WTC11 (cell line): Measurements from ENCODE around the gene ANKRD33B.

ENCODE experiments used
- AFF4 ChIP-seq: sonication (generic); formaldehyde crosslinking; IDR thresholded peaks from 2 replicates; pipeline ENCODE4 v1.8.1; 2023; ENCODE audit warnings: mild to moderate bottlenecking, missing genetic modification reagents, borderline replicate concordance
- IRF2 ChIP-seq: sonication (generic); formaldehyde crosslinking; IDR thresholded peaks from 2 replicates; pipeline ENCODE4 v1.8.0; 2022; ENCODE audit warnings: low read depth, missing genetic modification reagents, borderline replicate concordance
- JUN ChIP-seq: sonication (generic); formaldehyde crosslinking; IDR thresholded peaks from 2 replicates; pipeline ENCODE4 v1.8.0; 2023; ENCODE audit warnings: mild to moderate bottlenecking, missing genetic modification reagents
- TCF7 ChIP-seq: sonication (generic); formaldehyde crosslinking; IDR thresholded peaks from 2 replicates; pipeline ENCODE4 v1.8.0; 2022; ENCODE audit warnings: mild to moderate bottlenecking, low read depth, missing genetic modification reagents, moderate library complexity
- USF2 ChIP-seq: sonication (generic); formaldehyde crosslinking; IDR thresholded peaks from 2 replicates; pipeline ENCODE4 v1.8.1; 2023; ENCODE audit warnings: mild to moderate bottlenecking, missing genetic modification reagents, moderate library complexity
- ZNF416 ChIP-seq: fragments of 250-450 bp; sonication (Bioruptor Pico); IDR thresholded peaks from 2 replicates; pipeline ENCODE4 v1.9.0; 2021; ENCODE audit warnings: mild to moderate bottlenecking, inconsistent platforms
- TF ChIP-seq, protein P1 (sequence below): sonication (generic); formaldehyde crosslinking; IDR thresholded peaks from 2 replicates; pipeline ENCODE4 v1.8.1; 2023; ENCODE audit warnings: mild to moderate bottlenecking, moderate library complexity, missing genetic modification reagents
- TF ChIP-seq, protein P2 (sequence below): sonication (generic); formaldehyde crosslinking; IDR thresholded peaks from 2 replicates; pipeline ENCODE4 v1.8.0; 2022; ENCODE audit warnings: mild to moderate bottlenecking, missing genetic modification reagents
- TF ChIP-seq, protein P3 (sequence below): fragments of 200-600 bp; IDR thresholded peaks from 2 replicates; pipeline ENCODE4 v1.8.0; 2022; ENCODE audit warnings: antibody characterized with exemption

GRCh38 chr5:10536931-10537579 lies 26.8 kb upstream of the ANKRD33B start:
- TF ChIP-seq TCF7 (no peak), USF2 (CRISPR knock-in tag) (no peak), AFF4 (no peak), JUN (no peak), ZNF416 (CRISPR knock-in tag) (no peak), IRF2 (no peak)
- TF ChIP-seq, protein P1, sequence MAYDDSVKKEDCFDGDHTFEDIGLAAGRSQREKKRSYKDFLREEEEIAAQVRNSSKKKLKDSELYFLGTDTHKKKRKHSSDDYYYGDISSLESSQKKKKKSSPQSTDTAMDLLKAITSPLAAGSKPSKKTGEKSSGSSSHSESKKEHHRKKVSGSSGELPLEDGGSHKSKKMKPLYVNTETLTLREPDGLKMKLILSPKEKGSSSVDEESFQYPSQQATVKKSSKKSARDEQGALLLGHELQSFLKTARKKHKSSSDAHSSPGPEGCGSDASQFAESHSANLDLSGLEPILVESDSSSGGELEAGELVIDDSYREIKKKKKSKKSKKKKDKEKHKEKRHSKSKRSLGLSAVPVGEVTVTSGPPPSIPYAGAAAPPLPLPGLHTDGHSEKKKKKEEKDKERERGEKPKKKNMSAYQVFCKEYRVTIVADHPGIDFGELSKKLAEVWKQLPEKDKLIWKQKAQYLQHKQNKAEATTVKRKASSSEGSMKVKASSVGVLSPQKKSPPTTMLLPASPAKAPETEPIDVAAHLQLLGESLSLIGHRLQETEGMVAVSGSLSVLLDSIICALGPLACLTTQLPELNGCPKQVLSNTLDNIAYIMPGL (CRISPR knock-in tag), result no peak
- TF ChIP-seq, protein P2, sequence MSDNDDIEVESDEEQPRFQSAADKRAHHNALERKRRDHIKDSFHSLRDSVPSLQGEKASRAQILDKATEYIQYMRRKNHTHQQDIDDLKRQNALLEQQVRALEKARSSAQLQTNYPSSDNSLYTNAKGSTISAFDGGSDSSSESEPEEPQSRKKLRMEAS (CRISPR knock-in tag), result no peak
- TF ChIP-seq, protein P3, sequence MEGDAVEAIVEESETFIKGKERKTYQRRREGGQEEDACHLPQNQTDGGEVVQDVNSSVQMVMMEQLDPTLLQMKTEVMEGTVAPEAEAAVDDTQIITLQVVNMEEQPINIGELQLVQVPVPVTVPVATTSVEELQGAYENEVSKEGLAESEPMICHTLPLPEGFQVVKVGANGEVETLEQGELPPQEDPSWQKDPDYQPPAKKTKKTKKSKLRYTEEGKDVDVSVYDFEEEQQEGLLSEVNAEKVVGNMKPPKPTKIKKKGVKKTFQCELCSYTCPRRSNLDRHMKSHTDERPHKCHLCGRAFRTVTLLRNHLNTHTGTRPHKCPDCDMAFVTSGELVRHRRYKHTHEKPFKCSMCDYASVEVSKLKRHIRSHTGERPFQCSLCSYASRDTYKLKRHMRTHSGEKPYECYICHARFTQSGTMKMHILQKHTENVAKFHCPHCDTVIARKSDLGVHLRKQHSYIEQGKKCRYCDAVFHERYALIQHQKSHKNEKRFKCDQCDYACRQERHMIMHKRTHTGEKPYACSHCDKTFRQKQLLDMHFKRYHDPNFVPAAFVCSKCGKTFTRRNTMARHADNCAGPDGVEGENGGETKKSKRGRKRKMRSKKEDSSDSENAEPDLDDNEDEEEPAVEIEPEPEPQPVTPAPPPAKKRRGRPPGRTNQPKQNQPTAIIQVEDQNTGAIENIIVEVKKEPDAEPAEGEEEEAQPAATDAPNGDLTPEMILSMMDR, result no peak
